ENCODE data around the gene ZMYM4.
"Not testable (repeated sequence)": the region's sequence is repeated elsewhere in the genome, so short reads cannot be mapped to it uniquely, and the experiment has no call there.

Gene ZMYM4

DNA sequence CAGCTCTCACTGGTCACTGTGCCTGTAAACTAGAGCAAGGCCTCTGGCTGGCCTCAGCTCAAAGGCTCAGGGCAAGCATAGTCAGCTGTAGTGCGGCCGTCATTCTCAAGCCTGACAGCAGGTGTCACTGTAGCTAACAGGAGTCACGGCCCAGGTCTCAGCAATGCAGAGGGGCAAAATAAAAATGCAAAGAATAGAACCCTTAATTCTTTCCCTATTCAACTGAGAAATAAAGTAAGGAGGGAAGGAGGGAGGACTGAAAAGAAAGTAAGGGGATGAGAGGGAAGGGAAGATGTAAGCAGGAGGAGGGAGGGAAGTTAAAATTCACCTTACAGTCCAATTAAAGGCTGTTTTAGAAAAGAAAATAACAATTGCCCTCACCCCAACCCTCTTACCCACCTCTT lies 182.6 kb downstream of the ZMYM4 start:
- peak; percentile 29 for DNase-seq (ENCODE audit: low spot score)
- FAIRE-seq: no peak

DNA sequence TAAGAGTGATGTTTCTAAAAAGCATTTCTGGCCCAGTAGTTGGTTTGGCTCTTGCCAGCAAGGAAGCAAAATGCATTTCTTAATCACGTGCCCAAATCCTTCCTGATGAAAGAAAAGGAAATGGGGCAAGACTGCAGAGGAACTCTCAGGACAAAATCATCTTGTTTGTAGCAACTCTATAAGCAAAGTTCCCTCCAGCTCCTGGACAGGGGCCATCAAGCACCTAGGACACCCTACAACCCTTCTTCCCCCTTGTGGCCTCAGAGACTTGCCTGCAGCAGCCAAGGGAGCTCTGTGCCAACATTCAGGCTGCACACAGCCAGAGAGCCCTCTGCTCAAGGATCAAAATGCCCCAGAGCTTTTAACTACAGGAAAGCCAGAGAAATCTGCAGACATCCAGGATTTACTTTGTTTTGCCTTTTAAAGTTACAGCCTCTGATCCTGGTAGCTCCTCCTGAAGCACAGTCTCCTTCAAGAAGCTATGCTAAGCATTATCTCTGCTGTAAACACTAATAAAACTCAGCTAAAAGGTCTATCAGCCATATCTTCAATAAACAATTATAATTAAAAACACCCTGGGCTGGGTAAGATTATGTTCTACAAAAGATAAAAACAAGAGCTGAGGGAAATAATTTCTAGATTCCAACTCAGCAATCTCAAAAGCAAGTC lies 183.7 kb downstream of the ZMYM4 start:
- DNase-seq (ENCODE audit: low spot score): no peak
- FAIRE-seq: no peak

DNA sequence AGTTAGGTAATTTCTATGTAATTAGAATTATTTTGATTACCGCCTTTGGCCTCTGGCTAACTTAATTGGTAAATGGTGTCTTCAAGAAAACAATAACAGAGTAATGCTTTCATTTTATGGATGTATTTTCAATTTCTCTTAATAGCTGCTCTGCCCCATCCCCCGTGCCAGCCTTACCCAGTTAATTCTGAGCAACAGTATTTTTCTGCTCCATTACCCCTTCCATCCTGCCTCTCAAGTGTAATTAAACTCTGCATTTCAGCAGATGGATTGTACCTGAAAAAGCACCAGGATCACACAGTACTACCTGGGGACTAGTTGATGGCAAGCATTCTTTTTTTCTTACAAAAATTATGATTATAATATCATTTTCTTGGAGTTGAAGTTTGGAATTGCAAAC lies 184.5 kb downstream of the ZMYM4 start:
- DNase-seq (ENCODE audit: low spot score): no peak

DNA sequence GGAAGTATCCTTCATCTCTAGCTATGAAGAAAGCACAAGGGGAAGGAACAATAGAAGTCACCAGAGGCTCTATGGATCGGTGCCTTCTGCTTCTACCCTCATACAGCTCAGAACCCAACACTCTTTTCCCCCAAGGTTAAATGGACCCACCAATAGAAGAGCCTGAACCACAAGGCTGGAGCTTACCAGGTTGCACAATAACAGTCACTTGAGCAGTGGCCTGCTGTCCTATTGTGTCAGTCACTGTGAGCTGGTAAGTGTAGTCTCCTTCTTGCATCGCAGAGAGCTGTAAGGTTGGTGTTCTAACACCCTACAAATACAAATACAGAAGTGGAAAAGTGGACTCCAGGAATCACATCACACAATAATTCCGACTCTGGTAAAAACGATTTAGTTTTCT lies 185.7 kb downstream of the ZMYM4 start:
- DNase-seq (ENCODE audit: low spot score) (no peak), FAIRE-seq (no peak)

More for the DNA sequence above, 184.5 kb downstream of the ZMYM4 start:
- no peak for FAIRE-seq

DNA sequence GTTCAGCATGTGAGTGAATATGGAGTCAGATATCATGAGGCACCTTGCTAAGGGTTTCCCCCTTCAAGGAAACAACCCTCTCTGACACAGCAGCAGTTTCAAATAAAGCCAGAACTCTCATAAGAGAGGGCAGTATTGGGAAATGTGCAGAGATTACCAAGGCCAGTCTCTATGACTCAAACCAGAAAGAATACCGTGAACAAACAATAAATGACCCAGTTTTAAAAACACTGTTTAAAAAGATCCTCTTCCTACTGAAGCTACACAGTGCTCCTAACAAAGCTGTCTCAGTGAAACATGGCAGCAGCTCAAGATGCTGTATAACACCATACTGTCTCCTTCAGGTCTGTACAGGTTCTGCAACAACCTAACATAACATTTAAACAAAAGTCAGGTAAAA lies 186.1 kb downstream of the ZMYM4 start:
- no peak for DNase-seq (ENCODE audit: low spot score)
- no peak for FAIRE-seq

DNA sequence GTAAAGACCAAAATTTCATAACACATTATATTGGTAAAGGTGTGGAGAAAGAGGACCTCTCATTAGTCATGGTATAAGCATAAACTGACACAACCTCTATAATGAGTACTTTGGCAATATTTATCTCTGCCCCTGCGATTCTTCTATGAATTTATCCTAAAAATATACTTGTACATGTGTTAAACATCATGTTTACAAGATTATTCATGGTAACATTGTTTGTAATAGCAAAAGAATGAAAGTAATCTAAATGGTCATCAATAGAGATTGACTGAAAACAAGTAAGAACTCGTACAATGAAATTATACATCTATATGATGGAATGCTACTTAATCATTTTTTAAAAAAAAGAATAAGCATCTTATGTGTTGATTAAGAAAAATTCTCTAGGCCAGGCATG lies 192.3 kb downstream of the ZMYM4 start:
- no peak for FAIRE-seq
- no peak for DNase-seq (ENCODE audit: low spot score)

DNA sequence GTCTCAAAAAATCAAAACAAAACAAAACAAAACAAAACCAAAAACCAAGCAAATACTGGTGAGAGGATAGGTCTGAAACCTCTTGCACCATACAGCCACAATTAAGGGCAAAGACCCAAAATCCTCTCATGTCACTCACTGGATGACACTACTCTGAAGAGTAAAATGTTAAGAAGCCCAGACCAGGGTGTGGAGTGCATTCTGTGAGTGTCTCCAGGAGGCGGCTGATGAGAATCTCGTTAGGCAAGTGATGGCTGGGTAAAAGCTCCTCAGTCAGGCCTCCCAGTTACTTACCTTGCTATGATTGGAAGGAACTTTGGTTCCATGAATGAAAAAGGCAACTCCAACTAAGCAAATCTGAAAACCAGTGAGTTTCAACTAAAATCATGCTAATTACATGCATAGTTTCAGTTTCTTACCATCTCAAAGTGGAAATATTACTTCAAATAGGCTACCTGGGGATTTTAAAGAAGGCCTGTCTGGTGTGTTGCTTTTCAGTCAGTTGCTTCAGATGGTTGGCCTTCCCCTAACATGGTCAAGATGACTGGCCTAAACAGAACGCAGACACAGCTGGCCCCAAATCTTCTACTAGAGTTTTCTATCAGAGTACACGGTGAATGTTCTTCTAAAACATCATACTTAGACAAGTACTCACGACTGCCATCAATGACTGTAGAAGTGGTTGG lies 193.6 kb downstream of the ZMYM4 start:
- FAIRE-seq (no peak), DNase-seq (ENCODE audit: low spot score) (no peak)

DNA sequence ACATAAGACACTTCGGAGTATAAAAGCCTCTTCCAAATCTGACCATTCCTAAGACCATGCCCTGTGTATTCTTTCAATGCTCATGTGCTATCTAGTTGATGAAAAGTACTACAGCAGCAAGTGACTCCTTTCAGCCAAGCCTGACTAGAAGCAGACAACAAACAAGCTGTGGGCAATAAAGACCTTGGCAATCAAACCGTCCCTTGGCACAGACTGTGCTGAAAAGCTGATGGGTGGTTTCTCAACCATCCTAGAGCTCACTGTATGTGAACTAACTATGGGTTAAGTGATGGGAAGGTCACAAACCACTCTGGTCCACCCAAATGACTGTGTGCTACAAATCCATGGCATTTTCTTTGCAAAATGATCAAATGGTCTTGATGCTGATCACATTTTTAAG lies 194.7 kb downstream of the ZMYM4 start:
- FAIRE-seq: no peak
- no peak for DNase-seq (ENCODE audit: low spot score)

DNA sequence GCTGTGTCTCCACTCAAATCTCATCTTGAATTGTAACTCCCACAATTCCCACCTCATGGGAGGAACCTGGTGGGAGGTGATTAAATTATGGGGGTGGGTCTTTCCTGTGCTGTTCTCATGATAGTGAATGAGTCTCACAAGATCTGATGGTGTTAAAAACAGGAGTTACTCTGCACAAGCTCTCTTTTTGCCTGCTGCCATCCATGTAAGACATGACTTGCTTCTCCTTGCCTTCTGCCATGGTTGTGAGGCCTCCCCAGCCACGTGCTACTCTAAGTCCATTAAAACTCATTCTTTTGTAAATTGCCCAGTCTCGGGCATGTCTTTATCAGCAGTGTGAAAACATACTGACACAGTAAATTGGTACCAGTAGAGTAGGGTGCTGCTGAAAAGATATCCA lies 195.2 kb downstream of the ZMYM4 start:
- not testable (repeated sequence) for DNase-seq (ENCODE audit: low spot score); FAIRE-seq

DNA sequence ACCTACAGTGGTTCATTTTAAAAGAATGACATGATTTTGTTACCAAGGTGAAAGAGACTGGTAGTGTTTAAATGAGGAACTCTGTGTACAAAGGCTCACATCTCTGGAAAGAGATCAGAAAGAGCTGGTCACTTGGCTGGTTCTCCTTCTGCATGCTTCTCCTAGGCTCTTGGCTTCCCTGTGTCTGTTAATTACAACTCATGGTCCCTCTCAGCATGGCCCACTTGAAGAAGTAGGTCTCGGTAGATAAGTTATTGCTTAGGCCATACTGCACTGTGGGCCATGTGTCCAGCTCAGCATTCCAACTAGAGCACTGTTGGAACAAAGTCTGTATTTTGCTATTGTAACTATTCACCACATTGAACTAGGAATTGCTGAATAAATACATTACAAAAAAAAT lies 197.6 kb downstream of the ZMYM4 start:
- FAIRE-seq: no peak

DNA sequence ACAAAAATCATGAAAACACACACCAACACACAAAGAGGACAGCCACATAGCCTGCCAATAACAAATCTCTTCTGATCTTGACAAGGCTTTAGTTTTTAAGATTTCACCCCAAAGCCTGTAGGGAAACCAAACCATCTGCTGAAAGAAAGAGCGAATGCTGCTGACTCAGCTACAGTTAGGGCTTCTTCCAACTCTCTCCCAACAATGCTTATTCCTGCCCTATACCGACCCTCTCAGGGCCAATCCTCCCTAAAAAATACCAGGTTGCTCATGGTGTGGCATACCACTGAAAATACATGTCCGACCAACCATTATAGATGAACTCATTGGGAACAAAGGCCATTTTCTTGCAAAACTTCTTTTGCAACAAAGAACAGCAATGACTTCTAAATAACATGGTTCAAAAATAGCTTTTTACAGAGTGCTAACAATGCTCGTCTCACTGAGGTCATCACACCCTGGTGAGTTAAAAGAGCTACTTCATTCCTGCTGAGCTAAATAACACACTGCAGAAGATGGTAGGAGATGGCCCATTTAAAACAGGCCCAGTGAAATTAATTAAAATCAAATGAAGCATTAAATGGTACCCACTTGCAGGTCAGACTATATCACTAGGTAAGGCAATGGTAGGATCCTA lies 202.6 kb downstream of the ZMYM4 start:
- FAIRE-seq (no peak), DNase-seq (ENCODE audit: low spot score) (no peak)

More for the DNA sequence above, 197.6 kb downstream of the ZMYM4 start:
- DNase-seq (ENCODE audit: low spot score): no peak
